ENCODE data around the gene MARCHF6. TPM values are rescaled to one million over a fixed set of nuclear protein-coding genes. Genes with fewer than 3 reads are reported as not detected.
"Not testable (repeated sequence)": the region's sequence is repeated elsewhere in the genome, so short reads cannot be mapped to it uniquely, and the experiment has no call there.

Gene MARCHF6
- polyA plus RNA-seq, 12 donors, result 92.3 to 142 (median 114) TPM; not detected in 1

DNA sequence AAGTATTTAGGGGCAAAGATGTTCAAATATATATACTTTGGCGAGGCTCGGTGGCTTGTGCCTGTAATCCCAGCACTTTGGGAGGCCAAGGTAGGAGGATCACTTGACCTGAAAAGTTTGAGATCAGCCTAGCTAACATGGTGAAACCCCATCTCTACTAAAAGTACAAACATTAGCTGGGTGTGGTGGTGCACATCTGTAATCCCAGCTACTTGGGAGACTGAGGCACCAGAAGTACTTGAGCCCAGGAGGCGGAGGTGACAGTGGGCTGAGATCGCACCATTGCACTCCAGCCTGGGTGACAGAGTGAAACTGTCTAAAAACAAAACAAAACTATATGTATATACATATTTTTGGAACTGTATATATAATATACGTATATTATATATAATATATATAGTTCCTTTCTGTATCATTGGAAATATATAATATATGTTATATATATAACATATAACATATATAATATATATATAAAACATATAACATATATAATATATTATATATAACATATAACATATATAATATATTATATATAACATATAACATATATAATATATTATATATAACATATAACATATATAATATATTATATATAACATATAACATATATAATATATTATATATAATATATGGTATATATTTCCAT lies 8.9 kb upstream of the MARCHF6 start:
- not testable (repeated sequence) for DNase-seq

- DNase-seq, result no peak
Observed at GRCh38 chr5:10348258-10348657, 5.2 kb upstream of the MARCHF6 start.

DNA sequence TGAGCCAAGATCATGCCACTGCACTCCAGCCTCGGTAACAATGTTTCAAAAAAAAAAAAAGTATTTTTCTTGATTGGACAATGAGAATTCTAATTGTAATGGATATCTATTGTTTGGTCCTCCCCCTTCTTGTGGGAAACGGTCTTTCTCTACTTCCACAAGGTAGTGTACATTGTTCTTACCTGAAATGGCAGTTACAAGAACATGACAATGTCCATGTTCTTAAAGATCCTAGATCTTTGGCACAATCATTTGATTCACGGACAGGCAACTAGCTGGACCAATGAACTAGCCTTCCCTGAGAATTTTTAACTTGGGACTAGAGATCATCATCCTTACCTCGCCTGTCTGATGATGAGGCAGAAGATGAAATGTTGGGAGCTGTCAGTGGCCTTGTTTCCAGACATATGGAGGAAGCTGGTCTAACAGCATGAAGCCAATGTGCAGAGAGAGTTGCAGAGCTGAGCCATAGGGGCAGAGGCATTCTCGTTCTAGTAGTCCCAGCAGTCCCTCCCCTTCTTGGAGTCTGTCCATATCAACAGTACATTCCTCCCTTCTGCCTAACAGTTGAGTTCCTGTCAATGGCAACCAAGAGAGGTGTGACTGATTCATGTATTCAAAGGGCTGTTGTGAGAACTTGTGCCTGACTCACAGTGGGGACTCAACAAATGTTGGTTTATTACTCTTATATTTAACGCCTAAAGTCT lies 2.1 kb upstream of the MARCHF6 start:
- DNase-seq, result no peak

GRCh38 chr5:10351919-10352318 lies 1.6 kb upstream of the MARCHF6 start:
- DNase-seq, result no peak

DNA sequence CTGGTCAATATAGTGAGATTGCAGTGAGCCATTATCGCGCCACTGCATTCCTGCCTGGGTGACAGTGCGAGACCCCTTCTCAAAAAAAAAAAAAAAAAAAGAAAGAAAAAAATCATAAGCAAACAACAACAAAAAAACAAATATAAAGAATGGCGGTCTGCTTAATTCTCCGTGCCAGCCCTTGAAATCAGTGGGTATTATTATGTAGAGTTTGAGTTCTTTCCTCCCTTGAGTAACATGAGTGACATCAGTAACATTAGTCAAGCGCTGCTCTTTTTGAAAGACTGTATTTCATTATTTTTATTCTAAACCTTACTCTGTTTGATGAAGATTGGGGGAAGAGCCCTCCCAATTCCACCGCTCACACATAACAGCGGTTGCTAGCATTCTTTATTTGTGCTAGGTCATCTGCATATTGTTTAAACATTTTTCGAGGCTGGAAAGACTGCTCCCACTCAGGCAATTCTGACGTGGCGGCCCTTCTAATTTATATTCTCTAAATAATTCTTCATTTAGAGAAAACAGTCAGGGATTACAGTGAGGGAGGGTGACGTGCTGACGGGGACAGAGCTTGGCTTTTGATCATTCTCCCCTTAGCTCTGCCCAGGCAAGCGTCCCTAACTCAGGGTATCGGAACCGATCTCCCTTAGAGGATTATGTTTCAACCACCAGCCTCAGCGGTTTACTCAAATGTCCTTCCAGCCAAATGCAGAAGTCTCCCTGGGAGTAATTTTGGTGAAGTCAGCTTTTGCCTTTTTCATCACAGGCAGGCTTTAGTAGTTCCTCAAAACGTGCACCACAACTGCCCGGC lies 860 bp upstream of the MARCHF6 start:
- DNase-seq, result no peak

- peak; percentile 74 for DNase-seq
Observed at GRCh38 chr5:10354048-10354872, 765 bp downstream of the MARCHF6 start.

DNA sequence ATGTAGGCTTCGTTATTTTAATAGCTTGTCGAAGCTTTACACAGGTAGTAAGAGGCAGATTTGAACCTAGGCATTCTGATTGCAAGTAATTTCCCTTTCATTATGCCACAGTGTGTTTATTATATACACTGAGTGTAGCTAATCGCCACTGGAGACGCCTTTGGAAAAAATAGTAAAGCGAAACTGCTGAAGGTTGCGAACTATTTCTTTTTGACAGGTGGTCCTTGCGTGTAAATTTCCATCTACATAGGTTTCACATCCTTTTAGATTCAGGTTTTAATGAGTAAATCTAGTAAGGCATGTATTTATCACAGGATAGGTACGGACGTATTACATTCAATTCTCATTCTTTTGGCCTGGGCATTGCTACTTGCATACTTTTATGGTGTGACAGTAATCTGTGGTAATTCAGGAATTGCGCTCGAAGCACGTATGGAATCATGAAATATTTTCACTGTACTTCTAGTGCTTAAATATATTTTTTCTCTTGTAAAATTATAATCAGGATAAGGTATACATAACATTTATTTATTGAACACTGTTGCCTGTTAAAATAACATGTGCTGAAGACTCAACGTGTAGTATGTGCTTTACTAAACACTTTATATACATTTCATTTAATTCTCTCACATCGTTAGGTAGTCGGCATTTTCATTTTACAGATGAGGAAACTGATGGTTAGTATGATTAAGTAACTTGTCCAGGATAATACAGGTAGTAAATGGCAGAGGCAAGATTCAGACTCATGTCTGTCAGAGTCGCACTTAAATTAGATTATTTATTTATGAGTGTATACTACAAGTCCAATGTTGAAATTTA lies 1.8 kb downstream of the MARCHF6 start:
- DNase-seq, result peak; percentile 41

DNA sequence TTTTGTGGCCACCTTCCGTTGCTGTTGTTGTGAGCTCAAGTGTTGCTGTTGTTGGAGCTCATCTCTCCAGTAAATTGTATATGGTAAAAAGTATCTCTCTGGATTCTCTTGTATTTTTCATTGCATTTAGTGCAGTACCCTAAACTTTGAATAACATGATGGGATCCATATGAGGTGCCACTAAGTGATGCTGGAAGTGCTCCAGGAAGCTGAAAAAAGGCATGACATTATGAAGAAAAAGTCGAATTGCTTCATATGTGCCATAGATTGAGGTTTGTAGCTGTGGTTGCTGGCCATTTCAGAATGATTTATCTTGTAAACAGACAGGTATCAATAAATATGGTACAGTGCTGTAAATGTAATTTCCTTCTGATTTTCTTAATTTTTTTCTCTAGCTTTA lies 5.5 kb downstream of the MARCHF6 start:
- no peak for DNase-seq

GRCh38 chr5:10360686-10361085 lies 7.2 kb downstream of the MARCHF6 start:
- no peak for DNase-seq

- DNase-seq, result no peak
Observed at GRCh38 chr5:10363519-10364185, 10.2 kb downstream of the MARCHF6 start.

DNA sequence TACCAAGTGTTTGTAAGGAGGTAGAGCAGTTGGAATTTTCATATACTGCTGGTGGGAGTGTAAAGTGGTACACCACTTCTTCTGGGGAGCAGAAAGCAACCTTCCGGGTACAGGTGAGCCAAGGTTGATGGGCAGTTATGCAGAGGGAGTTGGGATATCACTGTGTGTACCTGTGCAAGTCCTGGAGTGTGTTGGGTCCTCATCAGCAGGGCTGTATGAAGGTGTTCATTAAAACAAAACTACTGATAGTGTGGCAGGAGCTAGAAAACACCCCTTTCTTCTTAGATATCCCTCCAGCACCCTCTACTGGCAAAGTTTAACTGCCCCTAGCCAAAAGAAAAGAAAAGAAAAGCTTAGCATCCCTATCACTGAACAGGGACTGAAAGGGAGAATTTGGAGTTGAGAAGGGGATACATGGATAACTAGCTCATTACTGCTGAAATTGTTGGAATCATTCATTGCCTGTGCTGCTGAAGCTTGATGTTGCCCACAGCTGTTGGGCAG lies 10.7 kb downstream of the MARCHF6 start:
- no peak for DNase-seq

DNA sequence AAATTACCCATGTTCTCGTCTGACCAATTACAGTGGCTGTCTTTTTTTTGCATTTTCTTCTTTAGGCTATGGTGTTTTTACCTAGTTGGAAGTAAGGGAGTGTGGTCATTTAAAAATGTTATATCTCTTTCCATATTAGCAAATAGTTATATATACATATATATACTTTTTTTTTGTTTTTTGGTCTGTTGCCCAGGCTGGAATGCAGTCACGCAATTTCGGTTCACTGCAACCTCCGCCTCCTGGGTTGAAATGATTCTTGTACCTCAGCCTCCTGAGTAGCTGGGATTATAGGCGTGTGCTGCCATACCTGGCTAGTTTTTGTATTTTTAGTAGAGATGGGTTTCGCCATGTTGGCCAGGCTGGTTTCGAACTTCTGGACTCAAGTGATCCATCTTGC lies 12.3 kb downstream of the MARCHF6 start:
- no peak for DNase-seq

DNA sequence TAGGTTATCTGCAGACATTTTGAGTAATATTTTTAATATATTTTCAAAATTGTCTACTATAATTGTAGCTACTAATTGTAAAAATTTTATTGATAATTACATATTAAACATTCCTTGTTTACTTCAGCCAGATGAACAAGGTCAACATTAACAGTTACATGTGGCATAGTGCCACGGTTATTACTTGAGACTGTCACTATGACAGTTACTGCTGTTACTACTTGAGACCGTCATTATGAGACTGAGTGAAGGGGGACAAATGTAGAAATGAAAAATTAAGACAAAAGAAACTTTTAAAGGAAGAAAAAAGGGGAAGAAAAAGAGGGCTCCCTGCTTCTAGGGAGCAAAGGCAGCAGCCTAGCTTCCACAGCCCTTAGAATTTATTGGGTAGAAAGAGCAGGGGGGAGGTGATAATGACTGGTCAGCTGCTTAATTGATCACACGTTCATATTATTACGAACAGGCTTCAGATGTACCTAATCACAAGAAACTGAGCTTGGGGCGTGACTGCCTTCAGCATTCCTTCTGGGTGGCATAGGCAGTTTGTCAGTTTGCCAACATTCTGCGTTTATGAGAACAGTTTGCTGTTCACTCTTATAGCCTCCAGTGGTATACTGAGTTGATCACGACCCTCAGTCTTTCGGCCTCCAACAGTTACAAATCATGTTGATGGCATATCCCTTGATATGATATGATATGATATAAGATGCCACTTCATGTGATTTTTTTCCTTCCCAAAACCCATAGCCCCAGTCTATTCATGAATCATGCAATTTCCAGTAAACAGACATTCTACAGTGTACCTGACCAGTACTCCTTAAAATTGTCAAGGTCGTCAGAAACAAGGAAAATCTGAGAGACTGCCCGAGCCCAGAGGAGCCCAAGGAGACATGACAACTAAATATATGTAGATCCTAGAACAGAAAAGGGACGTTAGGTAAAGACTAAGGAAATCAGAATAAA lies 13.1 kb downstream of the MARCHF6 start:
- no peak for DNase-seq

DNA sequence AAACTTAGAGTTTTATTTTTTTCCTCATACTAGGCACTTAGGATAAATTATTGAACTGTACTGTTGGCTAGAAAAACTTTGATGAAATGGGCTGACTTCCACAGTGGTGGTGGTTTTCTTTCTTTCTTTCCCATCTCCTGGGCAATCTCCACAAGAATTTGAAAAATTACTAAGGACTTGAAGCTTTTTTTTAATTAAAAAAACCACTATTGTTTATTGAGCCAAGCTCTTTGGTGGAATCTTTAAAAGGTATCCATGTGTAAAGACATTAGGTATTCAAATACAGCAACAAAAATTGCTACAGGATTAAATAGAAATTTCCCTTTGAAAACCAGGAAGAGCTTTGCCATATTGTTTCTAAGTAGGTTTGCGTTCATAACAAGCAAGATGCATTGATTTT lies 14.1 kb downstream of the MARCHF6 start:
- DNase-seq, result no peak

- no peak for DNase-seq
Observed at GRCh38 chr5:10370931-10371330, 17.4 kb downstream of the MARCHF6 start.

DNA sequence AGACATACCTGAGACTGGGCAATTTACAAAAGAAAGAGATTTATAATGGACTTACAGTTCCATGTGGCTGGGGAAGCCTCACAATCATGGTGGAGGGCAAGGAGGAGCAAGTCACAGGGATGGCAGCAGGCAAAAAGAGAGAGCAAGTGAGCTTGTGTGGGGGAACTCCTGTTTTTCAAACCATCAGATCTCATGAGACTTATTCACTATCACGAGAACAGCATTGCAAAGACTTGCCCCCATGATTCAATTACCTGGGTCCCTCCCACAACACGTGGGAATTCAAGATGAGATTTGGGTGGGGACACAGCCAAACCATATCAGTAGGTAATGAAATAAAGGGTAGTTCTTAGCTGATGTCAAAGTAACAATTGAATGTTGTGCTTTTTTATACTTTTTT lies 17.9 kb downstream of the MARCHF6 start:
- DNase-seq, result not testable (repeated sequence)

- DNase-seq, result no peak
Observed at GRCh38 chr5:10372726-10373709, 19.5 kb downstream of the MARCHF6 start.

All from muscle of arm (tissue), 12 donors.